Right atrium auricular region (tissue), 2 donors: ENCODE measurements around the gene SKAP1. TPM values are rescaled to one million over a fixed set of nuclear protein-coding genes. Genes with fewer than 3 reads are reported as not detected.

ENCODE experiments used
- DNase-seq: peaks from one replicate; pipeline ENCODE4 v3.0.0-alpha.2; 2019; ENCODE audit warnings: low spot score
- H3K27ac ChIP-seq, 2 donors: fragments of 200-600 bp; sonication (generic); 1 replicate in 1 of 2; 2 replicates in 1 of 2; pipeline ENCODE4 v1.5.1; 2016 to 2019
- H3K27me3 ChIP-seq, 2 donors: fragments of 200-600 bp; sonication (generic); one replicate each; pipeline versions ENCODE4 v1.5.1 to v1.6.0; 2017 to 2019
- H3K36me3 ChIP-seq: fragments of 200-600 bp; sonication (generic); one replicate; pipeline ENCODE4 v1.5.1; 2016
- H3K4me1 ChIP-seq, 2 donors: fragments of 200-600 bp; sonication (generic); one replicate each; pipeline versions ENCODE4 v1.5.1 to v1.6.0; 2017 to 2019
- H3K4me3 ChIP-seq, 2 donors: fragments of 200-600 bp; sonication (generic); 1 replicate in 1 of 2; 2 replicates in 1 of 2; pipeline ENCODE4 v1.5.1; 2017 to 2019; ENCODE audit warnings: mild to moderate bottlenecking in 1 of 2, moderate library complexity in 1 of 2
- H3K9me3 ChIP-seq, 2 donors: fragments of 200-600 bp; sonication (generic); one replicate each; pipeline ENCODE4 v1.5.1; 2019
- CTCF ChIP-seq, 2 donors: fragments of 200-600 bp; sonication (generic); IDR thresholded peaks; one replicate each; pipeline ENCODE4 v1.5.1; 2019; ENCODE audit warnings: antibody characterized with exemption in 2 of 2
- total RNA-seq, 2 donors: library from RNA; depleted of rRNA; stranded (reverse); fragments of >200 nt; gene quantifications; one replicate each; pipeline ENCODE4 v1.1.0, GENCODE V29; 2016

SKAP1 gene
- total RNA-seq, 2 donors from 2014 or later: not detected

GRCh38 chr17:48244121-48244711 lies 185.8 kb downstream of the SKAP1 start:
- no peak for DNase-seq
- H3K27ac ChIP-seq: no peak overlapping the region
- no peaks in the 10 kb centered on the region for H3K27me3 ChIP-seq
- no peaks in the 10 kb centered on the region for H3K36me3 ChIP-seq
- no peaks in the 10 kb centered on the region for H3K9me3 ChIP-seq
- H3K4me1 ChIP-seq: peaks cover 0 to 26% of the 10 kb centered on the region in 2 donors
- no peak overlapping the region for H3K4me3 ChIP-seq
- no peak for TF ChIP-seq CTCF (IDR thresholded peaks at IDR 0.05)

GRCh38 chr17:48241770-48242497 lies 188.1 kb downstream of the SKAP1 start:
- TF ChIP-seq CTCF (IDR thresholded peaks at IDR 0.05): no peak
- no peaks in the 10 kb centered on the region for H3K9me3 ChIP-seq
- H3K4me3 ChIP-seq: no peak overlapping the region
- DNase-seq: no peak
- no peaks in the 10 kb centered on the region for H3K36me3 ChIP-seq
- no peak overlapping the region for H3K27ac ChIP-seq
- no peaks in the 10 kb centered on the region for H3K27me3 ChIP-seq
- peaks cover 0 to 26% of the 10 kb centered on the region in 2 donors for H3K4me1 ChIP-seq

- H3K36me3 ChIP-seq: no peaks in the 10 kb centered on the region
- H3K27me3 ChIP-seq: no peaks in the 10 kb centered on the region
- TF ChIP-seq CTCF (IDR thresholded peaks at IDR 0.05): no peak
- no peaks in the 10 kb centered on the region for H3K9me3 ChIP-seq
- peaks cover 0 to 26% of the 10 kb centered on the region in 2 donors for H3K4me1 ChIP-seq
- H3K27ac ChIP-seq: no peak overlapping the region
- peak; percentile 59 for DNase-seq
- no peak overlapping the region for H3K4me3 ChIP-seq
Observed at GRCh38 chr17:48241131-48241591, 188.9 kb downstream of the SKAP1 start.

- Histone ChIP-seq H3K4me1 (peaks cover 0 to 26% of the 10 kb centered on the region in 2 donors), H3K27ac (no peak overlapping the region), H3K36me3 (no peaks in the 10 kb centered on the region), H3K4me3 (no peak overlapping the region), H3K27me3 (no peaks in the 10 kb centered on the region), H3K9me3 (no peaks in the 10 kb centered on the region)
- no peak for TF ChIP-seq CTCF (IDR thresholded peaks at IDR 0.05)
- DNase-seq: no peak
Observed at GRCh38 chr17:48240562-48241130, 189.4 kb downstream of the SKAP1 start.

GRCh38 chr17:48240122-48240521 lies 189.9 kb downstream of the SKAP1 start:
- Histone ChIP-seq H3K27ac (no peak overlapping the region), H3K4me3 (no peak overlapping the region), H3K36me3 (no peaks in the 10 kb centered on the region), H3K9me3 (no peaks in the 10 kb centered on the region), H3K4me1 (peaks cover 0 to 26% of the 10 kb centered on the region in 2 donors), H3K27me3 (no peaks in the 10 kb centered on the region)
- no peak for DNase-seq
- no peak for TF ChIP-seq CTCF (IDR thresholded peaks at IDR 0.05)
